Bronchial smooth muscle cell (primary cell): Measurements from ENCODE around the gene BRICD5. TPM values are rescaled to one million over a fixed set of nuclear protein-coding genes. Genes with fewer than 3 reads are reported as not detected.

ENCODE experiments used
- total RNA-seq: library from RNA; depleted of rRNA; stranded (reverse); fragments of >200 nt; gene quantifications from 2 replicates; pipeline ENCODE4 v1.2.1, GENCODE V29; 2014

Gene BRICD5
- total RNA-seq: 0.60 and 1.1 TPM in 2 replicates

GRCh38 chr16:2210386-2211365 lies at the start of gene BRICD5:
BRICD5 (minus strand) TSS chr16:2210863; CDS start chr16:2210833, 30 bp downstream.

GRCh38 chr16:2251296-2252111 lies 40.8 kb upstream of the BRICD5 start, which contains the start of gene ECI1:
ECI1 (minus strand) TSS chr16:2251587; CDS start chr16:2251566, 21 bp downstream.

GRCh38 chr16:2236337-2237101 lies 25.9 kb upstream of the BRICD5 start, which contains the start of gene DNASE1L2:
DNASE1L2 (plus strand) TSS chr16:2236444; CDS start chr16:2236817, 373 bp downstream.

GRCh38 chr16:2223221-2223941 lies 12.7 kb upstream of the BRICD5 start, which contains the start of gene E4F1:
E4F1 (plus strand) TSS chr16:2223591; CDS start chr16:2223614, 23 bp downstream.

GRCh38 chr16:2214719-2214968 lies 4.0 kb upstream of the BRICD5 start, which contains the start of gene PGP:
PGP (minus strand) TSS chr16:2214840; CDS start chr16:2214777, 63 bp downstream.

GRCh38 chr16:2205104-2205966 lies 5.3 kb downstream of the BRICD5 start, which contains the start of gene MLST8:
MLST8 (plus strand) TSS chr16:2205454; CDS start chr16:2206086, 632 bp downstream.

GRCh38 chr16:2196162-2196980 lies 14.3 kb downstream of the BRICD5 start, which contains the start of gene CASKIN1:
CASKIN1 (minus strand) TSS chr16:2196605; CDS start chr16:2196432, 173 bp downstream.

Other genes with a start within 250 kb of the BRICD5 start
- 3,167 and 4,556 TPM in 2 replicates for gene RPS2, start 246.0 kb downstream of the BRICD5 start, total RNA-seq
- gene RNF151, start 244.0 kb downstream of the BRICD5 start, total RNA-seq: not detected in 2 replicates
- gene TBL3, start 238.8 kb downstream of the BRICD5 start, total RNA-seq: 26.5 and 30.1 TPM in 2 replicates
- gene NOXO1, start 229.4 kb downstream of the BRICD5 start, total RNA-seq: 0.16 TPM in 1 of 2 replicates, not detected in the other
- gene GFER, start 226.7 kb downstream of the BRICD5 start, total RNA-seq: 8.4 and 10.6 TPM in 2 replicates
- gene SYNGR3, start 220.9 kb downstream of the BRICD5 start, total RNA-seq: 2.7 and 2.9 TPM in 2 replicates
- gene ZNF598, start 201.0 kb downstream of the BRICD5 start, total RNA-seq: 12.0 and 15.1 TPM in 2 replicates
- 0.47 and 0.60 TPM in 2 replicates for gene NPW, start 191.1 kb downstream of the BRICD5 start, total RNA-seq
- 34.4 and 41.2 TPM in 2 replicates for gene NHERF2, start 184.0 kb downstream of the BRICD5 start, total RNA-seq
- gene NTHL1, start 163.0 kb downstream of the BRICD5 start, total RNA-seq: 43.2 and 62.1 TPM in 2 replicates
- 46.2 and 78.6 TPM in 2 replicates for gene TSC2, start 162.9 kb downstream of the BRICD5 start, total RNA-seq
- gene PKD1, start 75.0 kb downstream of the BRICD5 start, total RNA-seq: 63.0 and 123 TPM in 2 replicates
- gene RAB26, start 62.2 kb downstream of the BRICD5 start, total RNA-seq: 3.2 and 5.5 TPM in 2 replicates
- 44.8 and 53.2 TPM in 2 replicates for gene TRAF7, start 55.1 kb downstream of the BRICD5 start, total RNA-seq
- gene CASKIN1, start 14.3 kb downstream of the BRICD5 start, total RNA-seq: 0.09 and 0.16 TPM in 2 replicates
- gene MLST8, start 5.4 kb downstream of the BRICD5 start, total RNA-seq: 14.2 and 18.7 TPM in 2 replicates
- 2.2 and 5.4 TPM in 2 replicates for gene PGP, start 4.0 kb upstream of the BRICD5 start, total RNA-seq
- gene E4F1, start 12.7 kb upstream of the BRICD5 start, total RNA-seq: 23.5 and 31.9 TPM in 2 replicates
- 0.95 and 1.1 TPM in 2 replicates for gene DNASE1L2, start 25.6 kb upstream of the BRICD5 start, total RNA-seq
- gene ECI1, start 40.7 kb upstream of the BRICD5 start, total RNA-seq: 21.2 and 28.8 TPM in 2 replicates
- gene RNPS1, start 57.3 kb upstream of the BRICD5 start, total RNA-seq: 23.2 and 41.8 TPM in 2 replicates
- 0.26 and 0.47 TPM in 2 replicates for gene ABCA3, start 129.9 kb upstream of the BRICD5 start, total RNA-seq
- gene CCNF, start 218.6 kb upstream of the BRICD5 start, total RNA-seq: 3.3 and 4.7 TPM in 2 replicates
- gene TEDC2, start 249.2 kb upstream of the BRICD5 start, total RNA-seq: 0.34 and 1.1 TPM in 2 replicates